GM19324 (cell line): ENCODE measurements around the gene LRSAM1.

ENCODE experiments used
- ATAC-seq: cut with Tn5 transposase; IDR thresholded peaks from one replicate; pipeline ENCODE4 v1.9.1; 2021; ENCODE audit warnings: mild to moderate bottlenecking, moderate library complexity; ENCODE audit not compliant: unreplicated experiment, low FRiP score

The LRSAM1 gene

DNA sequence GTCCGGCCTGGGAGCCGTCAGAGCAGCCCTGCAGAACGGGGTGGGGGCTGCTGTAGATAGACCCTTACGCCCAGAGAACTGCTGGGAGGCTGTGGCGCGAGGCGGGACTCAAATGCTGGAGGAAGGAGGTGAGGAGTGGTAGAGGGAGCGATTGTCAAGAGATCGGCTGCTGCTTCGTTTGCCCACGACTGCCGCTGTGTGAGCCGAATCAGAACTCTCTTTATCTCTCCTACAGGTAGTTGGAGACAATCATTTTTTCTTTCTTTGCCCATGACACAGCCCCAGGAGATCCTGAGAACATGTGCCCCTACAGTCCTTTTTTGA, 26.7 kb upstream of the LRSAM1 start:
- ATAC-seq = no peak

- ATAC-seq = no peak
Observed at GRCh38 chr9:127426756-127427155, 24.6 kb upstream of the LRSAM1 start.

GRCh38 chr9:127428348-127428747, 23.0 kb upstream of the LRSAM1 start:
- ATAC-seq = no peak

- ATAC-seq = no peak
Observed at GRCh38 chr9:127430415-127430814, 20.9 kb upstream of the LRSAM1 start.

- ATAC-seq = no peak
Observed at GRCh38 chr9:127437497-127438264, 13.6 kb upstream of the LRSAM1 start.

GRCh38 chr9:127438394-127438793, 12.9 kb upstream of the LRSAM1 start:
- ATAC-seq = no peak

- ATAC-seq = no peak
Observed at GRCh38 chr9:127444283-127444920, 6.9 kb upstream of the LRSAM1 start.

GRCh38 chr9:127444921-127445850, 6.1 kb upstream of the LRSAM1 start:
- no peak for ATAC-seq

DNA sequence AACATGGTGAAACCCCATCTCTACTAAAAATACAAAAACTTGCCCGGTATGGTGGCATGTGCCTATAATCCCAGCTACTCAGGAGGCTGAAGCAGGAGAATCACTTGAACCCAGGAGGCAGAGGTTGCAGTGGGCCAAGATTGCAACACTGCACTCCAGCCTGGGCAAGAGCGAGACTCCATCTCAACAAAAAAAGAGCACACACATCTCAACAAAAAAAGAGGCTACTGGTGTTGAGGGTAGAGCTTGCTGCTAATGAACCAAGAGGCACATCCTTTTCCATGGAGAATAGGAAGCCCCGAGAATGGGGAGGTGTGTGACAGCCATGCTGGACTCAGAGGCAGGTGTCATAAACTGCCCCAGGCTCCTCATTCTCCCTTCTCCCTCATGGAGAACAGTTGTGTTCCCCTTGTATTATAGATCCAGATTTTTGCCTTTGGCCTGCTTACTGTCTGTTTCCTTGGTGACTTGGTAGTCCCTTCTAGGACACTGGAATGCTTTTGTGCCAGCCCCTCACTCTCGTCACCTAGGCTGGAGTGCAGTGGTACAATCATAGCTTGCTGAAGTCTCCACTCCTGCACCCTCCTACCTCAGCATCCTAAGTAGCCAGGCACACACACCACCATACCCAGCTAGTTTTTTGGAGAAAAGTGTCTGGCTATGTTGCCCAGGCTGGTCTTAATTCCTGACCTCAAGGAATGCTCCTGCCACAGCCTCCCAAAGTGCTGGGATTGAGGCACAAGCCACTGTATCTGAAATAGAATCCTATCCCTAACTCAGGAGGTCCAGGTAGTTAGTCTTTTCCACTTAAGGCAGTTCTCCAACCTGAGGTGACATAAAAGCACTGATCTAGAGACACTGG, 5.2 kb upstream of the LRSAM1 start:
- ATAC-seq = no peak

DNA sequence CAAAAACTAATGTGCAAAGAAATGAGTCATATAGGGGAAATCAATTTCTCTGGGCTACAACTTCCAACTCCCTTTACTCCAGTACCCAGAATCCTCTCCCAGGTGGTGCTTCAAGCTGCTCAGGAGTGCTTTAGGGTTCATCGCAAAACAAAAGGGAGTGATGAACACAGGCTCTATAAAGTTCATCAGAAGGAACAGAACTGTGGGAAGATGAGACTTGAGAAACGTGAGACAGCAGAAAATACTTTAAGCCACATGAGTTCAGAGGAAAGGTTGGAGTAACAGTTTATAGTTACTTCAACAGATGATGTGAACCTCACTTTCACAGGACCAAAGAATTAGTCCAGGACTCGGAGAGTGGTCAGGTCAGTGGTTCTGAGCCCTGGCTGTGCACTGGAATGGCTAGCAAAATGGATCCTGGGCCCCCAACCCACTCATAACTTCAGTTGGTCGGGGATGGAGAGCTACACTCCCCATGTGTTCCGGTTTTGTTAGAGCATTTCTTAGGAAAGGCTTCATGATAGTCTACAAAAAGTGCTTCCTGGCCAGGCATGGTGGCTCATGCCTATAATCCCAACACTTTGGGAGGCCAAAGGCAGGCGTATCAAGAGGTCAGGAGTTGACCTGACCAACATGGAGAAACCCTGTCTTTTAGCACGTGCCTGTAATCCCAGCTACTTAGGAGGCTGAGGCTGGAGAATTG, 4.4 kb upstream of the LRSAM1 start:
- ATAC-seq = no peak

GRCh38 chr9:127447416-127448111, 3.7 kb upstream of the LRSAM1 start:
- ATAC-seq = no peak

- ATAC-seq = no peak
Observed at GRCh38 chr9:127448112-127448805, 3.1 kb upstream of the LRSAM1 start.

DNA sequence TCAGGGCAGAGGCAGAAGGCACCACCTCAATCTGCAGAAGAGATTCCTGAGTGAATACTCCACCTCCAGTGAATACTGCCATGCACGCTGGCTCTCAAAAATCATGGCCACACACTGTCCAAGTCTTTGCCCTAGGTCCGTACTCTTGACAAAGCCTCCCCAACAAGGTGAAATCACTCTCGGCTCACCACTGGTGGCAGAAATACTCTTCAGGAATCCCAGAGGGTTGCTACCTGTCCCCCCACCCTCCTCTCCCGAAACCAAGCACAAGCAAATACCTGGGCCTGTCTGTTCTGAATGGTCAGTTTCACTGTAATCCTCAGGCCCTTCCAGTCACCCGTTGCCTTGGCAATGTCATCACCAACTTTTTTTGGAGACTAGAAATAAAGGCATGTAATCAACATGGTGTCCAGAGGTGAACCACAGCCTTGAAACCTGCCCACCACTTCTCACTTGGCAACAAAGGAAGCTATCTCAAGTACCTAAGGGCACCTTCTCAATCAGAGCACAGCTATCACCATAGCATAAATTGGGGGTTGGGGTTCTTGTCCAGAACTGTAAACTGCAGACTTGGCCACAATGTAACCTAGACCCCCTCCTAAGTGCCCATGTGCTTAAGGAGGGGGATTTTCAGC, 1.9 kb upstream of the LRSAM1 start:
- no peak for ATAC-seq

GRCh38 chr9:127450243-127450760, 1.0 kb upstream of the LRSAM1 start:
- ATAC-seq = no peak

DNA sequence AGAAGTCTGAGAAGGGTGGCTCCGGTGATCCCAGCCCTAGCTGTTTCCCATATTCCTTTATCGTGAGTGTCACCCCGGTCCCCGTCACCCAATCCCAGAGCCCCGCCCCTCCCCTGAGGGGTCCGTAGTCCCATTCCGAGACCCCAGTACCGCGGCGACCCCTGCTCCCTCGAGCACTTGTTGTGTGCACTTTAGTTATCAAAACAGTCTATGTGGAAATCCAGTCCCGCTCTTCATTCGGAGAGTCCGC, 223 bp downstream of the LRSAM1 start:
- no peak for ATAC-seq

DNA sequence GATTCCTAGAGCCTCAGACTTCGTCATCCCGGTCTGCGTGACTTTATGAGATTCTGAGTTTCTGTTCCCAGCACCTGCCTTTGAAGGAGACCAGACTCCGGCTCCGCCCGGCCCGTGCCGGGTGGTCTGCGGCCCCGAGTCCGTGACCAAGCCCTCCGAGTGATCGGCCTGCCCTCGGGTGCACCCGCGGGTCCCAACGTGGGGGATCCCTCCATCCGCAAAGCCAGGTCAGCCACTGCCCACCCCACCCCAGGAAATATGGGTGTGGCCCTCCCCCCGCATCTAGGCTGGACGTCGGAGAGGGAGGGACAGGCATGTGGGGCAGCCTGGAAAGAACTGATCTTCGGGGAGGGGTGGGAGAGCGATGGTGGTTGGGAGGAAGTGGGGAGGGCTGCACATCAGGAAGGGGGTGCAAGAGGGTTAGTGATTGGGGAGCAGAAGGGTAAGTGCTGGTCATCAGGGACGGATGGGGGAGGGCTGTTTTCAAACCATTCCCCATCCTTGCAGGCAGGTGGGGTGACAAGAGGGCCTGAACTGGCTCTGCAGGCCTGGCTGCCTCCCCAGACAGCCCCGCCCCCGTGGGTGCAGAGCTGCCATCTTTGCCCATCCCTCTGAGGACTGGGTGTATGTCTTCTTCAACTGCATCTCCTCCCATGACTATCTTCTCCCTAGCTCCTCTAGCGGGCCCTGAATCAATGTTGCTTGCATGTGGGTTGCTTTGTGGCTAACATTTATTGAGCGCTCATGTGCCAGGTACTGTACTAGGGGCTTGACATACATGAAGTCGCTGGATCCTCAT, 747 bp downstream of the LRSAM1 start:
- no peak for ATAC-seq

- no peak for ATAC-seq
Observed at GRCh38 chr9:127452691-127453090, 1.4 kb downstream of the LRSAM1 start.
